ENCODE results near the gene PDIA3.

- TF ChIP-seq CTCF (IDR thresholded peaks at IDR 0.05; ENCODE audit: insufficient read depth, low read length) (no peak), POLR2AphosphoS5 (IDR thresholded peaks at IDR 0.05; ENCODE audit: low read depth) (no peak), REST (IDR thresholded peaks at IDR 0.05; ENCODE audit: insufficient replicate concordance, low read depth) (no peak), GABPA (IDR thresholded peaks at IDR 0.05; ENCODE audit: low read depth) (no peak), SPI1 (IDR thresholded peaks at IDR 0.05; ENCODE audit: borderline replicate concordance, low read depth) (no peak)
These were observed 43.4 kb upstream of the PDIA3 start for GRCh38 chr15:43702701-43703424.

Data from HL-60 (cell line).